ENCODE results near the gene ZNF497. TPM values are rescaled to one million over a fixed set of nuclear protein-coding genes. Genes with fewer than 3 reads are reported as not detected.

ZNF497 gene
- total RNA-seq, 1 experiment from 2014 or later, result 1.7 TPM

DNA sequence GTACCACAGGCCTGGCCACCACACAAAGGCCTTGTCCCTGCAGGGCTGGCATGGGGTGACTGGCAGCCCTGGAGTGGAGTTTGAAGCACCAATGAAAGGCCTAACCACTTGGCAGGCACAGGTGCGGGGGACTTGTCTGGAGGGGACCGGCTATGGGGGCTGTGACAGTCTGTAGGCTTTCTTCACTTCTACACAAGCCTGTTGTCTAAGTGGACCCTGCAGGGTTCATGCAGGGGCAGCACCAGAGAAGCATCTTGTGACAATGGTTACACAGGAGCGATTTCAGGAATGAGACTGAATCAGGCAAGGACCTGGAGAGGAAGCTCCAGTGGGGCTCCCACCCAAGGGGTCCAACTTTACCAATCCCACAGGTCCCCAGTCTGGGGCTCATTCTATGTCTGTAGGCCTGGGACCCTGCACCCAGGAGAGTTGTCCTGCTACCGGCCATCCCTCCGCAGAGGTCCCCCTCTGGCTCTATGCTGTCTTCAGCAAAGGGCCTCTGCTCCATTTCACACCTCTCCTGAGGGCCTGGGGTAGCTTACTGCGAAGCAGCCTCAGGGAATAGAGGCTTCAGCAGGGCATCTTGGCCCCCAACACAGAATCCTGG, 20.5 kb upstream of the ZNF497 start:
- TF ChIP-seq GRHL2 (CRISPR knock-in tag; IDR thresholded peaks at IDR 0.05; ENCODE audit: insufficient replicate concordance, severe bottlenecking) (no peak), NR1H2 (CRISPR knock-in tag; IDR thresholded peaks at IDR 0.05) (no peak), CBFB (CRISPR knock-in tag; IDR thresholded peaks at IDR 0.05; ENCODE audit: low read depth) (no peak), ZNF232 (CRISPR knock-in tag; IDR thresholded peaks at IDR 0.05) (no peak), ZNF396 (CRISPR knock-in tag; IDR thresholded peaks at IDR 0.05; ENCODE audit: borderline replicate concordance) (no peak), ESRRA (CRISPR knock-in tag; IDR thresholded peaks at IDR 0.05; ENCODE audit: borderline replicate concordance) (no peak), ZNF219 (CRISPR knock-in tag; IDR thresholded peaks at IDR 0.05; ENCODE audit: borderline replicate concordance) (no peak), NFATC4 (CRISPR knock-in tag; IDR thresholded peaks at IDR 0.05) (no peak), SMAD3 (CRISPR knock-in tag; IDR thresholded peaks at IDR 0.05; ENCODE audit: borderline replicate concordance) (no peak), PRRX2 (CRISPR knock-in tag; IDR thresholded peaks at IDR 0.05) (no peak), ATF1 (CRISPR knock-in tag; IDR thresholded peaks at IDR 0.05) (no peak), MXD4 (CRISPR knock-in tag; IDR thresholded peaks at IDR 0.05; ENCODE audit: borderline replicate concordance) (no peak), JAZF1 (CRISPR knock-in tag; IDR thresholded peaks at IDR 0.05) (no peak), ZNF121 (CRISPR knock-in tag; IDR thresholded peaks at IDR 0.05) (no peak)
- TF ChIP-seq, protein P1, sequence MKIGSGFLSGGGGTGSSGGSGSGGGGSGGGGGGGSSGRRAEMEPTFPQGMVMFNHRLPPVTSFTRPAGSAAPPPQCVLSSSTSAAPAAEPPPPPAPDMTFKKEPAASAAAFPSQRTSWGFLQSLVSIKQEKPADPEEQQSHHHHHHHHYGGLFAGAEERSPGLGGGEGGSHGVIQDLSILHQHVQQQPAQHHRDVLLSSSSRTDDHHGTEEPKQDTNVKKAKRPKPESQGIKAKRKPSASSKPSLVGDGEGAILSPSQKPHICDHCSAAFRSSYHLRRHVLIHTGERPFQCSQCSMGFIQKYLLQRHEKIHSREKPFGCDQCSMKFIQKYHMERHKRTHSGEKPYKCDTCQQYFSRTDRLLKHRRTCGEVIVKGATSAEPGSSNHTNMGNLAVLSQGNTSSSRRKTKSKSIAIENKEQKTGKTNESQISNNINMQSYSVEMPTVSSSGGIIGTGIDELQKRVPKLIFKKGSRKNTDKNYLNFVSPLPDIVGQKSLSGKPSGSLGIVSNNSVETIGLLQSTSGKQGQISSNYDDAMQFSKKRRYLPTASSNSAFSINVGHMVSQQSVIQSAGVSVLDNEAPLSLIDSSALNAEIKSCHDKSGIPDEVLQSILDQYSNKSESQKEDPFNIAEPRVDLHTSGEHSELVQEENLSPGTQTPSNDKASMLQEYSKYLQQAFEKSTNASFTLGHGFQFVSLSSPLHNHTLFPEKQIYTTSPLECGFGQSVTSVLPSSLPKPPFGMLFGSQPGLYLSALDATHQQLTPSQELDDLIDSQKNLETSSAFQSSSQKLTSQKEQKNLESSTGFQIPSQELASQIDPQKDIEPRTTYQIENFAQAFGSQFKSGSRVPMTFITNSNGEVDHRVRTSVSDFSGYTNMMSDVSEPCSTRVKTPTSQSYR (CRISPR knock-in tag; IDR thresholded peaks at IDR 0.05), result no peak
- TF ChIP-seq, protein P2, sequence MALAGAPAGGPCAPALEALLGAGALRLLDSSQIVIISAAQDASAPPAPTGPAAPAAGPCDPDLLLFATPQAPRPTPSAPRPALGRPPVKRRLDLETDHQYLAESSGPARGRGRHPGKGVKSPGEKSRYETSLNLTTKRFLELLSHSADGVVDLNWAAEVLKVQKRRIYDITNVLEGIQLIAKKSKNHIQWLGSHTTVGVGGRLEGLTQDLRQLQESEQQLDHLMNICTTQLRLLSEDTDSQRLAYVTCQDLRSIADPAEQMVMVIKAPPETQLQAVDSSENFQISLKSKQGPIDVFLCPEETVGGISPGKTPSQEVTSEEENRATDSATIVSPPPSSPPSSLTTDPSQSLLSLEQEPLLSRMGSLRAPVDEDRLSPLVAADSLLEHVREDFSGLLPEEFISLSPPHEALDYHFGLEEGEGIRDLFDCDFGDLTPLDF (CRISPR knock-in tag; IDR thresholded peaks at IDR 0.05), result no peak
- TF ChIP-seq, protein P3, sequence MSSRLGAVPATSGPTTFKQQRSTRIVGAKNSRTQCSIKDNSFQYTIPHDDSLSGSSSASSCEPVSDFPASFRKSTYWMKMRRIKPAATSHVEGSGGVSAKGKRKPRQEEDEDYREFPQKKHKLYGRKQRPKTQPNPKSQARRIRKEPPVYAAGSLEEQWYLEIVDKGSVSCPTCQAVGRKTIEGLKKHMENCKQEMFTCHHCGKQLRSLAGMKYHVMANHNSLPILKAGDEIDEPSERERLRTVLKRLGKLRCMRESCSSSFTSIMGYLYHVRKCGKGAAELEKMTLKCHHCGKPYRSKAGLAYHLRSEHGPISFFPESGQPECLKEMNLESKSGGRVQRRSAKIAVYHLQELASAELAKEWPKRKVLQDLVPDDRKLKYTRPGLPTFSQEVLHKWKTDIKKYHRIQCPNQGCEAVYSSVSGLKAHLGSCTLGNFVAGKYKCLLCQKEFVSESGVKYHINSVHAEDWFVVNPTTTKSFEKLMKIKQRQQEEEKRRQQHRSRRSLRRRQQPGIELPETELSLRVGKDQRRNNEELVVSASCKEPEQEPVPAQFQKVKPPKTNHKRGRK (CRISPR knock-in tag; IDR thresholded peaks at IDR 0.05; ENCODE audit: borderline replicate concordance), result no peak
- peak overlapping the region; percentile 38; the same call in 1 of the 2 replicates for H3K4me3 Mint-ChIP-seq
- ATAC-seq (no peak), DNase-seq (ENCODE audit: low spot score) (no peak)
- POLR2A ChIA-PET, result no interaction called here
- no peaks in the 10 kb centered on the region for H3K27me3 Mint-ChIP-seq (ENCODE audit: low read depth)
- H3K27ac Mint-ChIP-seq, result no peak overlapping the region
- H3K4me1 Mint-ChIP-seq, result peaks cover 17% of the 10 kb centered on the region
- no peaks in the 10 kb centered on the region for H3K9me3 Mint-ChIP-seq
- peaks cover 10% of the 10 kb centered on the region for H3K36me3 Mint-ChIP-seq
- CTCF ChIA-PET, result no interaction called here

DNA sequence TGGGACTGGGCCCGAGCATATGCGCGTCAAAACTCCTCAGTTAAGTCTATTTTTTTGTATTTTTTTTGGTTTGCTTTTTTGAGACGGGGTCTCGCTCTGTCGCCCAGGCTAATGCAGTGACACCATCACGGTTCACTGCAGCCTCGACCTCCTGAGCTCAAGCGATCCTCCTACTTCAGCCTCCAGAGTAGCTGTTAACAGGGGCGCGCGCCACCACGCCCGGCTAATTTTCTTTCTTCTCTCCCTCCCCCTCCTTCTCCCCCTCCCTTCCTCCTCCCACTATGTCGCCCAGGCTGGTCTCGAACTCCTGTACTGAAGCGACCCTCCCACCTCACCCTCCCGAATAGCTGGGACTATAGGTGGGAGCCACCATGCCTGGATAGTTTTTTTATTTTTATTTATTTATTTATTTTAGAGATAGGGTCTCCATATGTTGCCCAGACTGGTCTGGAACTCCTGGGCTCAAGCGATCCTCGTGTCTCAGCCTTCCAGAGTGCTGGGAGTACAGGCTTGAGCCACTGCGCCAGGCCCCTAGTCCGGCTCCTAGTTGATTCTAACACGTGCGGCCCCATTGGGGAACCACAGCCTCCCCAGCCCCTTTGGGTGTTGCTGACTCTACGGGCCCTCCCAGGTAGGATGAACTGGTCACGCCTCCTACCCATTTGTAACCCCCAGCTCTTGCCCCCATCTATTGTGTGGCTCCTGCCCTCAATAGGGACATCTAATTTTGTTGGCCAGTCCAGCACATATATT, 19.1 kb upstream of the ZNF497 start:
- Mint-ChIP-seq H3K4me3 (peak overlapping the region; percentile 85), H3K27ac (peak overlapping the region; percentile 45; the same call in 1 of the 2 replicates), H3K27me3 (ENCODE audit: low read depth) (no peaks in the 10 kb centered on the region), H3K4me1 (peaks cover 13% of the 10 kb centered on the region), H3K36me3 (no peaks in the 10 kb centered on the region), H3K9me3 (no peaks in the 10 kb centered on the region)
- ATAC-seq (no peak), DNase-seq (ENCODE audit: low spot score) (no peak)
- TF ChIP-seq GRHL2 (CRISPR knock-in tag; IDR thresholded peaks at IDR 0.05; ENCODE audit: insufficient replicate concordance, severe bottlenecking), result no peak
- ChIA-PET POLR2A (interaction anchor here (0.7 kb wide), 1 partner anchor 18 kb away, joined by 3 read pairs; no protein-coding TSS in a partner anchor), CTCF (interaction anchor here (1.3 kb wide), 1 partner anchor 55 kb away, joined by 4 read pairs; the partner anchor contains the start of gene ZSCAN22)
